Gastrocnemius medialis (tissue), 4 donors: ENCODE results near the gene GAPDH.
A peak's percentile ranks its signal among the peaks of the same experiment; 100 is the strongest.

Source experiments
- CTCF ChIP-seq, 5 experiments: fragments of 450-650 bp in 3 of 5; fragments of 200-600 bp in 2 of 5; sonication (generic) in 2 of 5; IDR thresholded peaks in 4 of 5; conservative IDR thresholded peaks in 1 of 5; 1 replicate in 4 of 5; 2 replicates in 1 of 5; pipeline ENCODE4 v1.5.1; 2016 to 2019; ENCODE audit warnings: antibody characterized with exemption in 5 of 5, mild to moderate bottlenecking in 3 of 5, moderate library complexity in 3 of 5
- POLR2A ChIP-seq, 2 donors: fragments of 450-650 bp; IDR thresholded peaks; one replicate each; pipeline ENCODE4 v1.6.1; 2017; ENCODE audit warnings: antibody characterized with exemption in 2 of 2, mild to moderate bottlenecking in 2 of 2, moderate library complexity in 2 of 2

GRCh38 chr12:6534945-6535696, 804 bp downstream of the GAPDH start:
- TF ChIP-seq CTCF (IDR thresholded peaks at IDR 0.05 in 4 of 5, conservative IDR thresholded peaks at IDR 0.05 in 1 of 5) (peak in 1 of 5 experiments; percentile 22), POLR2A (IDR thresholded peaks at IDR 0.05) (peak in 1 of 2 donors; percentile 25)
